Ascending aorta (tissue), 2 donors: Measurements from ENCODE around the gene FRAS1. TPM values are rescaled to one million over a fixed set of nuclear protein-coding genes. Genes with fewer than 3 reads are reported as not detected.
"Not testable (repeated sequence)": the region's sequence is repeated elsewhere in the genome, so short reads cannot be mapped to it uniquely, and the experiment has no call there.

Experiments used
- DNase-seq, 2 donors: peaks; one replicate each; pipeline ENCODE4 v3.0.0-alpha.2; 2019; ENCODE audit warnings: low spot score in 2 of 2
- H3K27ac ChIP-seq, 2 donors: fragments of 200-600 bp; sonication (generic); one replicate each; pipeline ENCODE4 v1.5.1; 2016 to 2017; ENCODE audit warnings: mild to moderate bottlenecking in 1 of 2
- H3K27me3 ChIP-seq: fragments of 200-600 bp; sonication (generic); one replicate; pipeline ENCODE4 v1.5.1; 2017
- H3K36me3 ChIP-seq, 2 donors: fragments of 200-600 bp; sonication (generic); one replicate each; pipeline ENCODE4 v1.5.1; 2016
- H3K4me1 ChIP-seq, 2 donors: fragments of 200-600 bp; sonication (generic); one replicate each; pipeline ENCODE4 v1.5.1; 2016 to 2017; ENCODE audit warnings: mild to moderate bottlenecking in 1 of 2
- H3K4me3 ChIP-seq, 2 donors: fragments of 200-600 bp; sonication (generic); one replicate each; pipeline ENCODE4 v1.5.1; 2016 to 2017; ENCODE audit warnings: mild to moderate bottlenecking in 1 of 2
- H3K9me3 ChIP-seq, 2 donors: fragments of 200-600 bp; sonication (generic); one replicate each; pipeline ENCODE4 v1.5.1; 2016
- intact Hi-C: fragments of 100-400 bp; cut with DNase I; formaldehyde crosslinking; loops from one replicate; pipeline ENCODE4 v1.15.1; 2023
- total RNA-seq: library from RNA; depleted of rRNA; stranded (reverse); fragments of >200 nt; gene quantifications from one replicate; pipeline ENCODE4 v1.1.0, GENCODE V29; 2016
- TF ChIP-seq, protein P1 (sequence below), 3 experiments: fragments of 200-600 bp in 2 of 3; fragments of 450-650 bp in 1 of 3; sonication (generic) in 2 of 3; IDR thresholded peaks; one replicate each; pipeline ENCODE4 v1.5.1; 2016 to 2019; ENCODE audit warnings: antibody characterized with exemption in 3 of 3, mild to moderate bottlenecking in 1 of 3, moderate library complexity in 1 of 3

The FRAS1 gene
- total RNA-seq, 1 donor from 2014 or later = 0.75 TPM

DNA sequence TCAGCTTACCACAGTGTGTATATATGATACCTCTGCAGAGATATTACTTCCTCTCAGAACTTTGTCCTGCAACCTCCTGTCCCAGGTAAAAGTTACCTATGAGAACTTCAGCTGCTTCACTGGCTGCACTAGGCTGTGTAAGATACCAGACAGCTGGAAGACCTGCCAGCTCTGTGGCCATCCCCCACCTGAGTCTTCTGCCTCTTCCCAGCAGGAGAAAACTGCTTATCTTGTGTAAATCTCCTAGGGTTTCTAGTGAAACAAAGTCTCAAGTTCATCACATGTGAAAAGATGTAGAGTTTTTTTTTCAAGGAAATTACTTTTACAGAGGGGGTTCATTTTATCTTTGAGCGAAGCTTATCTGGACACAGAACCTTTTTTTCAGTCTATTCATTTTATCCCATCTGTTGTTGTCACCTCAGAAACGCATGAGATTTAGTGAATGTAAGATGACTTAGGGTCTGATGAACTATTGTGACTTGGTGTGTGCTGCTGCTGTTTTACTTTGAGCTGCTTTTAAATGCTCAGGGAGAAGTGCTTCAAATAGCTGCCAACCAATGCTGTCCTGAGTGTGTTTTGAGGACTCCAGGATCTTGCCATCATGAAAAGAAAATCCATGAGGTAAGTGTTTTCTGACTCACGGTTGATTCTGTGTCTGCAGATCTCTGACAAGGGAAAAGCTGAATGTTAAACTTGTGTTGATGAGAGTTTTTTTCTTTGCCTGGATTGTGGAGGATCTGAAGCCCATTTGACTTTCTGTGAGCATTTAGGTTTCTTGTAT lies 187.8 kb downstream of the FRAS1 start:
- intact Hi-C loops = no loop called here
- DNase-seq = no peak
- no peaks in the 10 kb centered on the region for H3K4me1 ChIP-seq

DNA sequence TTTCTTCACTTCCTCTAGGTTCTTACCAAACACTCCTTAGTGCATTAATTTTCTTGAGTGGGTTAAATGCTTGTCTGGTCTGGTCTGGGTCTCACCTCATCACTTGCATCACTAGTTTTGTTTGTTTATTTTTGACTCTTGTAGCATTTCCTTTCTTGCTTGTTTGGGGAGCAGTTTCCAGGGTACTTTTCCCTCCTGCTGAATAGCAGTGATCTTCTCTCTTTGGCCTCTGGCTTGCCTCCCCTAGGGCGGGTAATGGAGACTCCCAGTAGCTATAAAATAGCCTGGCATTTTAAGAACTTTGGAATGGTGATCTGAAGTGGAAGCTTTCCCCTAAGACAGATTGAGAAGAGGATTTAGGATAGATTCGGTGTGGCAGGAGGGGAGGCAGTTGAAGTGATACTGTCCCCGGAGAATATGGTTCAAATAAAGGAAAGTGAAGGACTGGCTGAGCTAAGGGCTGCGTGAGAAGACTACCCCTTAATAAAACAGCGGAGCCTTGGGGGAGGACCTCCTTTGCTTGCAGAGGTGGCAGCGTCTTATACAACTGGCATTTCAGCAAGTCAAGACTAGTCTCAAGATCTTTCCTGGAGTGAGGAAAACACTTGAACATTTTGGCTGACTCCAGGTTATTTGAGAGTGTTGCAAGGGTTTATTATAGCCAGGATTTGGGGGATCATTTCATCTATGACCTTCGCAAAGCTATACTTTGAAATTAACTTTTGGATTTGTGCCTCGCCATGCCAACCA lies 190.6 kb downstream of the FRAS1 start:
- TF ChIP-seq, protein P1, sequence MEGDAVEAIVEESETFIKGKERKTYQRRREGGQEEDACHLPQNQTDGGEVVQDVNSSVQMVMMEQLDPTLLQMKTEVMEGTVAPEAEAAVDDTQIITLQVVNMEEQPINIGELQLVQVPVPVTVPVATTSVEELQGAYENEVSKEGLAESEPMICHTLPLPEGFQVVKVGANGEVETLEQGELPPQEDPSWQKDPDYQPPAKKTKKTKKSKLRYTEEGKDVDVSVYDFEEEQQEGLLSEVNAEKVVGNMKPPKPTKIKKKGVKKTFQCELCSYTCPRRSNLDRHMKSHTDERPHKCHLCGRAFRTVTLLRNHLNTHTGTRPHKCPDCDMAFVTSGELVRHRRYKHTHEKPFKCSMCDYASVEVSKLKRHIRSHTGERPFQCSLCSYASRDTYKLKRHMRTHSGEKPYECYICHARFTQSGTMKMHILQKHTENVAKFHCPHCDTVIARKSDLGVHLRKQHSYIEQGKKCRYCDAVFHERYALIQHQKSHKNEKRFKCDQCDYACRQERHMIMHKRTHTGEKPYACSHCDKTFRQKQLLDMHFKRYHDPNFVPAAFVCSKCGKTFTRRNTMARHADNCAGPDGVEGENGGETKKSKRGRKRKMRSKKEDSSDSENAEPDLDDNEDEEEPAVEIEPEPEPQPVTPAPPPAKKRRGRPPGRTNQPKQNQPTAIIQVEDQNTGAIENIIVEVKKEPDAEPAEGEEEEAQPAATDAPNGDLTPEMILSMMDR (IDR thresholded peaks at IDR 0.05) = no peak
- intact Hi-C loops = no loop called here
- DNase-seq = no peak
- no peaks in the 10 kb centered on the region for H3K4me1 ChIP-seq
- no peak overlapping the region for H3K4me3 ChIP-seq
- no peaks in the 10 kb centered on the region for H3K9me3 ChIP-seq
- H3K27me3 ChIP-seq = no peaks in the 10 kb centered on the region
- no peak overlapping the region for H3K27ac ChIP-seq
- no peaks in the 10 kb centered on the region for H3K36me3 ChIP-seq

More for the DNA sequence above, 187.8 kb downstream of the FRAS1 start:
- Histone ChIP-seq H3K4me3 (no peak overlapping the region), H3K36me3 (no peaks in the 10 kb centered on the region), H3K27ac (no peak overlapping the region), H3K27me3 (no peaks in the 10 kb centered on the region), H3K9me3 (no peaks in the 10 kb centered on the region)
- TF ChIP-seq, protein P1 (IDR thresholded peaks at IDR 0.05) = no peak

DNA sequence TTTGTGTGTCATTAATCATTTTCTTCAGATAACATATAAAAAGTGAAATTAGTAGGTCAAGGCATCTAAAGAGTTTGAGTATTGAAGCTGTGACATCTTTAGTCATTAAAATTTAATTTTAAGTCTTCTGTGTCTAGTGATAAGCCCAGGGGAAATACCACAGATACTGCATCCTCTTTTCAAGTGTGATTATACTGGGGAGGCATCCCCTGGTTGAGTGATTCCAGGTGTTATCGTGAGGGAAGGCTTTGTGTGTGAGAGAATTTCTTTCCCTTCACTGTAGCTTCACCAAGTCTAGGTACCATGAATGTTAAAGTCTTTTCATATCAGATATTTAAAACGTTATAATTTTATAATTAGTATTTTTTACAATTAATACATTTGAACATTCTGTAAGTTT lies 193.4 kb downstream of the FRAS1 start:
- TF ChIP-seq, protein P1 (IDR thresholded peaks at IDR 0.05) = no peak
- no peak overlapping the region for H3K4me3 ChIP-seq
- intact Hi-C loops = no loop called here

DNA sequence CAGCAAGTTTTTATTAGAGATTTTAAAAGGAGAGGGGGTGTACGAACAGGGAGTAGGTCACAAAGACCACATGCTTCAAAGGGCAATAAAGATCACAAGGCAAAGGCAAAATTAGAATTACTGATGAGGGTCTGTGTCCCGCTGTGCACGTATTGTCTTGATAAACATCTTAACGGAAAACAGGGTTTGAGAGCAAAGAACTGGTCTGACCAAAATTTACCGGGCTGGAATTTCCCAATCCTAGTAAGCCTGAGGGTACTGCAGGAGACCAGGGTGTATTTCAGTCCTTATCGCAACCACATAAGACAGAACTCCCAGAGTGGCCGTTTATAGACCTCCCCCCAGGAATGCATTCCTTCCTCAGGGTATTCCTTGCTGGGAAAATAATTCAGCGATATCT lies 195.7 kb downstream of the FRAS1 start:
- intact Hi-C loops, H3K9me3 ChIP-seq, H3K27ac ChIP-seq, DNase-seq, H3K36me3 ChIP-seq, H3K27me3 ChIP-seq, H3K4me1 ChIP-seq, H3K4me3 ChIP-seq: not testable (repeated sequence)

More for the DNA sequence above, 193.4 kb downstream of the FRAS1 start:
- Histone ChIP-seq H3K36me3 (no peaks in the 10 kb centered on the region), H3K4me1 (no peaks in the 10 kb centered on the region), H3K27me3 (no peaks in the 10 kb centered on the region), H3K9me3 (no peaks in the 10 kb centered on the region), H3K27ac (no peak overlapping the region)
- DNase-seq = no peak

DNA sequence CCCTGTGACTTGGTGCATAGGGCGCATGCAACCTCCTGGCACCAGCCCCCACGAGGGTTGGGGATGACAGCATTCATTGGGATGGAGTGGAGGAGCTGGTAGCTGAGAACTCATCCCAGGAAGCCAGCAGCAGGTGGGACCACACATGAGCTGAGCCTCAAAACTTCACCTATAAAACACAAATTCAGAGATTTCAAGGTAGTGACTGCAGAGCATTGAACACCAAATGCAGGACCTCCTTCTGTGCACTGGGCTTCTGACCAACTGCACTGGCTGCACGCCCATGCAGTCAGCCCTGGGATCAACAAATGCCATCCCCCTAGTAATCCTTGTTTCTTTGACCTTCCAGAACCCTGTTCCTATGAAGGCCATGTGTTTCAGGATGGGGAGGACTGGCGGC lies 197.8 kb downstream of the FRAS1 start:
- Histone ChIP-seq H3K4me3 (no peak overlapping the region), H3K36me3 (no peaks in the 10 kb centered on the region), H3K4me1 (no peaks in the 10 kb centered on the region), H3K27ac (no peak overlapping the region), H3K9me3 (no peaks in the 10 kb centered on the region), H3K27me3 (no peaks in the 10 kb centered on the region)
- TF ChIP-seq, protein P1 (IDR thresholded peaks at IDR 0.05) = no peak
- intact Hi-C loops = no loop called here
- DNase-seq = no peak

DNA sequence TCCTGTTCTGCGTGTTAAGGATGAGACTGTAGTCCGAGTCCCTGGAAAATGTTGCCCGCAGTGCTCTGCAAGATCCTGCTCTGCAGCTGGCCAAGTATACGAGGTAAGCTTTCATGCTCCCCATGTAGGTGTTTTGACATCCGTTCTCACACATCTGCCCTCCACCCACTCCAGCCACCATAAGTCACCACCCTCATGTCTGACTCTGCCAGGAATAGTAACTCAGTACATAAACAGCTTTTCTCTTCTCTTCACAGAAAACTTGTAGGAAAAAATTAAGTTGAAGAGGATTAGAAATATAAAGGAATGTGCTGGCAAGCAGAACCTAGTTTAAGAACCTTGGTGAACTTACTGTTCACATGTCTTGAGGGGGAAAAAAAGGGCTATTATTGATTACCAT lies 207.9 kb downstream of the FRAS1 start:
- no peaks in the 10 kb centered on the region for H3K4me1 ChIP-seq
- intact Hi-C loops = no loop called here
- H3K4me3 ChIP-seq = no peak overlapping the region
- no peaks in the 10 kb centered on the region for H3K9me3 ChIP-seq
- TF ChIP-seq, protein P1 (IDR thresholded peaks at IDR 0.05) = no peak
- H3K36me3 ChIP-seq = no peaks in the 10 kb centered on the region
- no peak overlapping the region for H3K27ac ChIP-seq
- H3K27me3 ChIP-seq = no peaks in the 10 kb centered on the region
- DNase-seq = no peak
